Vagina (tissue), 2 donors: ENCODE data around the gene TCF3. TPM values are rescaled to one million over a fixed set of nuclear protein-coding genes. Genes with fewer than 3 reads are reported as not detected.

ENCODE experiments used
- DNase-seq, 2 donors: peaks; one replicate each; pipeline ENCODE4 v3.0.0-alpha.2; 2017; ENCODE audit errors: extremely low spot score in 2 of 2
- H3K27ac ChIP-seq: fragments of 200-600 bp; sonication (generic); one replicate; pipeline ENCODE4 v1.5.1; 2019
- H3K27me3 ChIP-seq: fragments of 200-600 bp; sonication (generic); one replicate; pipeline ENCODE4 v1.5.1; 2019
- H3K36me3 ChIP-seq, 2 donors: fragments of 200-600 bp; sonication (generic); one replicate each; pipeline ENCODE4 v1.5.1; 2017 to 2019
- H3K4me1 ChIP-seq: fragments of 200-600 bp; sonication (generic); one replicate; pipeline ENCODE4 v1.5.1; 2019
- H3K4me3 ChIP-seq, 2 donors: fragments of 200-600 bp; sonication (generic); 1 replicate in 1 of 2; 2 replicates in 1 of 2; pipeline ENCODE4 v1.5.1; 2016 to 2019
- H3K9me3 ChIP-seq: fragments of 200-600 bp; sonication (generic); one replicate; pipeline ENCODE4 v1.5.1; 2019
- CTCF ChIP-seq, 3 experiments: fragments of 450-650 bp in 2 of 3; fragments of 200-600 bp in 1 of 3; sonication (generic) in 1 of 3; IDR thresholded peaks; one replicate each; pipeline ENCODE4 v1.5.1; 2017 to 2019; ENCODE audit warnings: antibody characterized with exemption in 3 of 3, mild to moderate bottlenecking in 2 of 3, moderate library complexity in 2 of 3
- POLR2A ChIP-seq, 2 donors: fragments of 450-650 bp; IDR thresholded peaks; one replicate each; pipeline ENCODE4 v1.6.1; 2017; ENCODE audit warnings: antibody characterized with exemption in 2 of 2, mild to moderate bottlenecking in 2 of 2, moderate library complexity in 2 of 2
- POLR2AphosphoS5 ChIP-seq, 2 donors: sonication (generic); formaldehyde crosslinking; IDR thresholded peaks; one replicate each; pipeline ENCODE4 v1.9.0; 2017; ENCODE audit warnings: antibody characterized with exemption in 2 of 2, mild to moderate bottlenecking in 2 of 2, low read depth in 1 of 2; ENCODE audit not compliant: insufficient read depth in 1 of 2
- intact Hi-C: fragments of 100-400 bp; cut with DNase I; formaldehyde crosslinking; loops from one replicate; pipeline ENCODE4 v1.15.1; 2023
- total RNA-seq: library from RNA; depleted of rRNA; stranded (reverse); fragments of >200 nt; gene quantifications from one replicate; pipeline ENCODE4 v1.2.3, GENCODE V29; 2016

TCF3 gene
- total RNA-seq, 1 donor from 2014 or later, result 26.0 TPM

GRCh38 chr19:1632462-1633268 is 19.8 kb downstream of the TCF3 start:
- Histone ChIP-seq H3K4me3 (no peak overlapping the region), H3K27me3 (no peaks in the 10 kb centered on the region), H3K4me1 (no peaks in the 10 kb centered on the region), H3K27ac (no peak overlapping the region), H3K9me3 (no peaks in the 10 kb centered on the region), H3K36me3 (peaks cover 0 to 8% of the 10 kb centered on the region in 2 donors)
- TF ChIP-seq CTCF (IDR thresholded peaks at IDR 0.05) (no peak), POLR2AphosphoS5 (IDR thresholded peaks at IDR 0.05; ENCODE audit: insufficient read depth in 1 of 2, low read depth in 1 of 2) (no peak), POLR2A (IDR thresholded peaks at IDR 0.05) (no peak)
- no peak for DNase-seq
- intact Hi-C loops, result no loop called here

GRCh38 chr19:1631557-1632100 is 20.8 kb downstream of the TCF3 start:
- Histone ChIP-seq H3K4me1 (no peaks in the 10 kb centered on the region), H3K27ac (no peak overlapping the region), H3K27me3 (no peaks in the 10 kb centered on the region), H3K9me3 (no peaks in the 10 kb centered on the region), H3K4me3 (no peak overlapping the region), H3K36me3 (peaks cover 0 to 8% of the 10 kb centered on the region in 2 donors)
- intact Hi-C loops, result no loop called here
- TF ChIP-seq CTCF (IDR thresholded peaks at IDR 0.05) (no peak), POLR2AphosphoS5 (IDR thresholded peaks at IDR 0.05; ENCODE audit: insufficient read depth in 1 of 2, low read depth in 1 of 2) (no peak)
- no peak for DNase-seq

GRCh38 chr19:1630811-1631210 is 21.6 kb downstream of the TCF3 start:
- Histone ChIP-seq H3K4me1 (no peaks in the 10 kb centered on the region), H3K36me3 (peaks cover 0 to 8% of the 10 kb centered on the region in 2 donors), H3K27me3 (no peaks in the 10 kb centered on the region), H3K9me3 (no peaks in the 10 kb centered on the region), H3K27ac (no peak overlapping the region), H3K4me3 (no peak overlapping the region)
- no peak for DNase-seq
- no peak for TF ChIP-seq POLR2A (IDR thresholded peaks at IDR 0.05)
- TF ChIP-seq CTCF (IDR thresholded peaks at IDR 0.05), result no peak
- TF ChIP-seq POLR2AphosphoS5 (IDR thresholded peaks at IDR 0.05; ENCODE audit: insufficient read depth in 1 of 2, low read depth in 1 of 2), result no peak
- intact Hi-C loops, result no loop called here

GRCh38 chr19:1630012-1630411 is 22.4 kb downstream of the TCF3 start:
- Histone ChIP-seq H3K36me3 (peaks cover 0 to 8% of the 10 kb centered on the region in 2 donors), H3K27me3 (no peaks in the 10 kb centered on the region), H3K9me3 (no peaks in the 10 kb centered on the region), H3K27ac (no peak overlapping the region), H3K4me1 (no peaks in the 10 kb centered on the region), H3K4me3 (no peak overlapping the region)
- TF ChIP-seq POLR2AphosphoS5 (IDR thresholded peaks at IDR 0.05; ENCODE audit: insufficient read depth in 1 of 2, low read depth in 1 of 2) (no peak), POLR2A (IDR thresholded peaks at IDR 0.05) (no peak), CTCF (IDR thresholded peaks at IDR 0.05) (no peak)
- no peak for DNase-seq
- intact Hi-C loops, result no loop called here

- no peak overlapping the region for H3K27ac ChIP-seq
- H3K36me3 ChIP-seq, result peaks cover 0 to 11% of the 10 kb centered on the region in 2 donors
- intact Hi-C loops, result no loop called here
Measured at GRCh38 chr19:1629256-1629808, 23.1 kb downstream of the TCF3 start.

More at GRCh38 chr19:1629256-1629808, 23.1 kb downstream of the TCF3 start:
- no peak overlapping the region for H3K4me3 ChIP-seq
- H3K4me1 ChIP-seq, result no peaks in the 10 kb centered on the region
- no peaks in the 10 kb centered on the region for H3K9me3 ChIP-seq
- H3K27me3 ChIP-seq, result no peaks in the 10 kb centered on the region
- TF ChIP-seq POLR2A (IDR thresholded peaks at IDR 0.05) (no peak), CTCF (IDR thresholded peaks at IDR 0.05) (no peak), POLR2AphosphoS5 (IDR thresholded peaks at IDR 0.05; ENCODE audit: insufficient read depth in 1 of 2, low read depth in 1 of 2) (no peak)
- DNase-seq, result no peak
